MM.1S (cell line): Measurements from ENCODE around the gene PNPLA4.

Source experiments
- EZH2 ChIP-seq: fragments of 300-600 bp; sonication (generic); optimal IDR thresholded peaks from 2 replicates; pipeline ENCODE3; 2017; ENCODE audit warnings: low read depth, mild to moderate bottlenecking, antibody characterized with exemption, low read length, mixed read lengths
- EZH2phosphoT487 ChIP-seq: fragments of 300-600 bp; sonication (generic); IDR thresholded peaks from 2 replicates; pipeline ENCODE4 v1.6.1; 2018; ENCODE audit warnings: antibody characterized with exemption, low read length
- TF ChIP-seq, protein P1 (sequence below): fragments of 300-600 bp; sonication (generic); IDR thresholded peaks from 2 replicates; pipeline ENCODE4 v1.5.1; 2016; ENCODE audit warnings: antibody characterized with exemption, low read length, mixed read lengths

DNA sequence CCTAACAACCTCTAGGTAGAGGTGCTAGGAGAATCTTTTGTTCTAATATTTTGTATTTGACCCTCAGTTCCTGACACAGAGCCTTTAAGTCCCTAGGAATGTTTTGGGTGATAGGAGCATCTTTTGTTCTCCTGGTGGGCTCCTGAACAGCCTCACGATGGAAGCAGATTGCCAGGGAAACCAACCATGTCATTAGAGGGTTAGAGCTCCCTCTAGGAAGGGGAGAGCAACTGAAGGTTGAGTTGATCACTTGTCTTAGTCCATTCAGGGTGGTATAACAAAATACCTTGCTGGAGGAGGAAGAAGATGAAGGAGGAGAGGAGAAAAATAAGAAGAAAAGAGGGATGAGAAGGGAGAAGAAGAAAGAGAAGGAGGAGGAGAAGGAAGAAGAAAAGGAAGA is 75.0 kb downstream of the PNPLA4 start:
- TF ChIP-seq EZH2 (no peak), EZH2phosphoT487 (no peak)
- TF ChIP-seq, protein P1, sequence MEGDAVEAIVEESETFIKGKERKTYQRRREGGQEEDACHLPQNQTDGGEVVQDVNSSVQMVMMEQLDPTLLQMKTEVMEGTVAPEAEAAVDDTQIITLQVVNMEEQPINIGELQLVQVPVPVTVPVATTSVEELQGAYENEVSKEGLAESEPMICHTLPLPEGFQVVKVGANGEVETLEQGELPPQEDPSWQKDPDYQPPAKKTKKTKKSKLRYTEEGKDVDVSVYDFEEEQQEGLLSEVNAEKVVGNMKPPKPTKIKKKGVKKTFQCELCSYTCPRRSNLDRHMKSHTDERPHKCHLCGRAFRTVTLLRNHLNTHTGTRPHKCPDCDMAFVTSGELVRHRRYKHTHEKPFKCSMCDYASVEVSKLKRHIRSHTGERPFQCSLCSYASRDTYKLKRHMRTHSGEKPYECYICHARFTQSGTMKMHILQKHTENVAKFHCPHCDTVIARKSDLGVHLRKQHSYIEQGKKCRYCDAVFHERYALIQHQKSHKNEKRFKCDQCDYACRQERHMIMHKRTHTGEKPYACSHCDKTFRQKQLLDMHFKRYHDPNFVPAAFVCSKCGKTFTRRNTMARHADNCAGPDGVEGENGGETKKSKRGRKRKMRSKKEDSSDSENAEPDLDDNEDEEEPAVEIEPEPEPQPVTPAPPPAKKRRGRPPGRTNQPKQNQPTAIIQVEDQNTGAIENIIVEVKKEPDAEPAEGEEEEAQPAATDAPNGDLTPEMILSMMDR, result no peak
